Peyer's patch (tissue), 4 donors: ENCODE data around the gene C3orf85.

Source experiments
- POLR2A ChIP-seq, 2 donors: fragments of 450-650 bp; IDR thresholded peaks; one replicate each; pipeline ENCODE4 v1.5.1; 2017; ENCODE audit warnings: antibody characterized with exemption in 2 of 2, mild to moderate bottlenecking in 2 of 2, moderate library complexity in 2 of 2
- TF ChIP-seq, protein P1 (sequence below), 6 experiments: fragments of 450-650 bp in 4 of 6; fragments of 200-600 bp in 2 of 6; sonication (generic) in 1 of 6; IDR thresholded peaks; one replicate each; pipeline ENCODE4 v1.5.1; 2017 to 2019; ENCODE audit warnings: antibody characterized with exemption in 6 of 6, mild to moderate bottlenecking in 3 of 6, moderate library complexity in 1 of 6

DNA sequence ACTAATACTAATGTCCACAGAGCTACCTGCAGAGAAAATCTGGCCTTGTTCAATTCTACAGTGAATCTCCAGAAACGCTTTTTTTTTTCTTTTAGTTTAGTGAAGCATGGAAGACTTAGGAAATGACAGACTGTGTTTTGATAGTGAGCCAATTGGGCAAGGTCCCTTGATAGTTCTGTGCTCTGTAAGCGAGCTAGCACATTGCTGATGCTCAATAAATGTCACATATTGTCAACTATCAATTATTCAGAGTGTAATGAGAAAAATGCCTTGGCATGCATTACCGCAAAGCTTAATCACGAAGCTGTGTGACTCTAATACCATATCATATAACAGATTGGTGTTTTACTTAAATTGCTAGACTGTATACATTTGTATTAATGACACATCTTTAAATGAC is 5.2 kb upstream of the C3orf85 start:
- TF ChIP-seq POLR2A (IDR thresholded peaks at IDR 0.05), result no peak
- TF ChIP-seq, protein P1, sequence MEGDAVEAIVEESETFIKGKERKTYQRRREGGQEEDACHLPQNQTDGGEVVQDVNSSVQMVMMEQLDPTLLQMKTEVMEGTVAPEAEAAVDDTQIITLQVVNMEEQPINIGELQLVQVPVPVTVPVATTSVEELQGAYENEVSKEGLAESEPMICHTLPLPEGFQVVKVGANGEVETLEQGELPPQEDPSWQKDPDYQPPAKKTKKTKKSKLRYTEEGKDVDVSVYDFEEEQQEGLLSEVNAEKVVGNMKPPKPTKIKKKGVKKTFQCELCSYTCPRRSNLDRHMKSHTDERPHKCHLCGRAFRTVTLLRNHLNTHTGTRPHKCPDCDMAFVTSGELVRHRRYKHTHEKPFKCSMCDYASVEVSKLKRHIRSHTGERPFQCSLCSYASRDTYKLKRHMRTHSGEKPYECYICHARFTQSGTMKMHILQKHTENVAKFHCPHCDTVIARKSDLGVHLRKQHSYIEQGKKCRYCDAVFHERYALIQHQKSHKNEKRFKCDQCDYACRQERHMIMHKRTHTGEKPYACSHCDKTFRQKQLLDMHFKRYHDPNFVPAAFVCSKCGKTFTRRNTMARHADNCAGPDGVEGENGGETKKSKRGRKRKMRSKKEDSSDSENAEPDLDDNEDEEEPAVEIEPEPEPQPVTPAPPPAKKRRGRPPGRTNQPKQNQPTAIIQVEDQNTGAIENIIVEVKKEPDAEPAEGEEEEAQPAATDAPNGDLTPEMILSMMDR (IDR thresholded peaks at IDR 0.05), result no peak
